ENCODE results near the gene STRN.
A peak's percentile ranks its signal among the peaks of the same experiment; 100 is the strongest.

The STRN gene

DNA sequence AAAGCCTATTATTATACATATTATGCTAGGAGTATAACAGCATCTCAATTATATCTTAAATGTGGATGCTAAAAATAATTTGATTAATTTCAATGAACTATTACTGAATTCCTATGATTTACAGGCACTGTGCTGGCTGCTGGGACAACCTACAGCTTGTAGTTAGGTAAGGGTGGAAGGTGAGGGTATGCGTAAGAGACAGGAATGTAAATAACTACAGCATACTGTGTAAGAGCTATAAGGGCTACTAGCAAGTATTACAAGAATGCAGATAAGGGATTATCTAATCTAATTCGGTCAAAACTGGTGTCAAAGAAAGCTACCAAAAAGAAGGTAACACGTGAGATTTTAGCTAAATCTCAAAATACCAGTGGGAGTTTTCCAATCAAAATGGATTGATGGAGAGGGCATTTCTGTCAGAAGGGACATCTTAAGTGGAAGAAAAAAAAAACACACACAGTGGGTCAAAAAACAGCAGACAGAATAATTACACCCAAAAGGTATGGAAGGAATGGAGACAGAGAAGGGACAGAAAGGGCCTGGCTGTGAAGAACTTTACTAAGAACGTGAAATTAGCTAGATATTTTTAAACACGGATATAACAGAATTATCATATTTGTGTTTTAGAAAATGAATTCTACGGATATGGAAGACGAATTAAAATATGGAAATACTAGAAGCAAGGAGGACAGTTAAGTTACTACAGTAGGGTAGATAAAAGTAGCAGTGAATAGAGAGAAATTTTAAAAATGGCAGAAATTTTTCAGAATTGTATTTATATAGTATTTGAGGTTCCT lies 47.1 kb downstream of the STRN start:
- no peak overlapping the region for H3K4me3 ChIP-seq (ENCODE audit: low read depth, low read length)
- no peak for TF ChIP-seq POLR2A (IDR thresholded peaks at IDR 0.05; ENCODE audit: extremely low read depth, insufficient read length)
- no peak for TF ChIP-seq MYC (IDR thresholded peaks at IDR 0.05; ENCODE audit: low read depth, low read length)
- TF ChIP-seq, protein P1, sequence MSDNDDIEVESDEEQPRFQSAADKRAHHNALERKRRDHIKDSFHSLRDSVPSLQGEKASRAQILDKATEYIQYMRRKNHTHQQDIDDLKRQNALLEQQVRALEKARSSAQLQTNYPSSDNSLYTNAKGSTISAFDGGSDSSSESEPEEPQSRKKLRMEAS (IDR thresholded peaks at IDR 0.05; ENCODE audit: low read depth, low read length): no peak
- TF ChIP-seq, protein P2, sequence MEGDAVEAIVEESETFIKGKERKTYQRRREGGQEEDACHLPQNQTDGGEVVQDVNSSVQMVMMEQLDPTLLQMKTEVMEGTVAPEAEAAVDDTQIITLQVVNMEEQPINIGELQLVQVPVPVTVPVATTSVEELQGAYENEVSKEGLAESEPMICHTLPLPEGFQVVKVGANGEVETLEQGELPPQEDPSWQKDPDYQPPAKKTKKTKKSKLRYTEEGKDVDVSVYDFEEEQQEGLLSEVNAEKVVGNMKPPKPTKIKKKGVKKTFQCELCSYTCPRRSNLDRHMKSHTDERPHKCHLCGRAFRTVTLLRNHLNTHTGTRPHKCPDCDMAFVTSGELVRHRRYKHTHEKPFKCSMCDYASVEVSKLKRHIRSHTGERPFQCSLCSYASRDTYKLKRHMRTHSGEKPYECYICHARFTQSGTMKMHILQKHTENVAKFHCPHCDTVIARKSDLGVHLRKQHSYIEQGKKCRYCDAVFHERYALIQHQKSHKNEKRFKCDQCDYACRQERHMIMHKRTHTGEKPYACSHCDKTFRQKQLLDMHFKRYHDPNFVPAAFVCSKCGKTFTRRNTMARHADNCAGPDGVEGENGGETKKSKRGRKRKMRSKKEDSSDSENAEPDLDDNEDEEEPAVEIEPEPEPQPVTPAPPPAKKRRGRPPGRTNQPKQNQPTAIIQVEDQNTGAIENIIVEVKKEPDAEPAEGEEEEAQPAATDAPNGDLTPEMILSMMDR (IDR thresholded peaks at IDR 0.05; ENCODE audit: low read depth, low read length): no peak
- no peak for DNase-seq (ENCODE audit: low read depth)

DNA sequence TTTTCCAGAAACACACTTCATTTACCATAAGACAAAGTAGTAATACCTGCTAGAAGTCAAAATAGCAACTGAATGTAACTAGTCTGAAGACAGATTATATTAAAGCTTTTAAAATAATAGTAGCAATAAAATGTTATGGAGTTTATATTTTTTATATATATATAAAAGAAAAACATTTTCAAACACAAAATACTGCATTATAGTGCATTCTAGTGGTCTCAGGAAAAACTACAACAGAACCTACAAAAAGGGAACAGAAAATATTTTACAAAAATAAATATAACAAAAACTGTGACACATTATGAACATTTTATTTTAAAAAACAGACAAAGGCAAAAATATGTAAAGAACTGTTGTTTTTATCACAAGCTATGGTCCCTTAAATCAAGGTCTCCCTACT lies 48.0 kb downstream of the STRN start:
- TF ChIP-seq, protein P1 (IDR thresholded peaks at IDR 0.05; ENCODE audit: low read depth, low read length): no peak
- no peak overlapping the region for H3K4me3 ChIP-seq (ENCODE audit: low read depth, low read length)
- no peak for DNase-seq (ENCODE audit: low read depth)

DNA sequence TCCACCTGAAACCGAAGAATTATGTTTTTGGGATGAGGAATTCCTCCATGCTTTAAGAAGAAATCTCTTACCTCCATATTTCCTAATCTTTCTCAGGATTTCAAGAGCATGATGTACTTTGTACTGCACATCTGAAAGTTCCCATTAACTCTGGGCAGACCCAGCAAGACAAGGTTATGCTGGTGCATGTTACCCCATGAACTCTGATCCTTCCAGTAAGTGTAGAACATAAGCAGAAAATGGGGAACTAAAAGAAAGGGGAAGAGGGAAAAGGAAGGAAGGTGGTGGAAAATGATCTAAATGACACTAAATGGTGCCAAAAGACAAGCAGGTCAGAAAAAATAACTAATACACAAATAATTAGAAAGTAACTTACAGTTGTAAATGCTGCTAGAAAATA lies 50.7 kb downstream of the STRN start:
- TF ChIP-seq, protein P1 (IDR thresholded peaks at IDR 0.05; ENCODE audit: low read depth, low read length): no peak
- H3K4me3 ChIP-seq (ENCODE audit: low read depth, low read length): no peak overlapping the region
- peak; percentile 44 for DNase-seq (ENCODE audit: low read depth)

DNA sequence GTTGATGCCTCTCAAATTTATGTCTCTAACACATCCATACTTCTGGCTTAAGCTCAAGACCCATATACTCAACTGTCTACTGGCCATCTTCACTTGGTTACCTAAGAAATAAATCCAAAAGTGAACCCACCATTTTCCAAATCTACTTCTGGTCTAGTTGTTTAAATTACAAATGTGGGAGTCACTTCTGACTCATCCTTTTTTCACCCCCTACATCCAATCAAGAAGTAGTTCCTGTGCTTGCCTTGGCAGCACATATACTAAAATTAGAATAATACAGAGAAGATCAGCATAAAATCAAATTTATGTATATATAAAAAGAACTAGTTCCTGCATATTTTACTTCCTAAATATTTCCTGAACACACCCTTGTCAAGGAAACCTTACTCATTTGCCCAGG lies 53.6 kb downstream of the STRN start:
- no peak overlapping the region for H3K4me3 ChIP-seq (ENCODE audit: low read depth, low read length)
- no peak for DNase-seq (ENCODE audit: low read depth)
- TF ChIP-seq, protein P1 (IDR thresholded peaks at IDR 0.05; ENCODE audit: low read depth, low read length): no peak
- TF ChIP-seq, protein P2 (IDR thresholded peaks at IDR 0.05; ENCODE audit: low read depth, low read length): no peak
- no peak for TF ChIP-seq POLR2A (IDR thresholded peaks at IDR 0.05; ENCODE audit: extremely low read depth, insufficient read length)
- TF ChIP-seq MYC (IDR thresholded peaks at IDR 0.05; ENCODE audit: low read depth, low read length): no peak

DNA sequence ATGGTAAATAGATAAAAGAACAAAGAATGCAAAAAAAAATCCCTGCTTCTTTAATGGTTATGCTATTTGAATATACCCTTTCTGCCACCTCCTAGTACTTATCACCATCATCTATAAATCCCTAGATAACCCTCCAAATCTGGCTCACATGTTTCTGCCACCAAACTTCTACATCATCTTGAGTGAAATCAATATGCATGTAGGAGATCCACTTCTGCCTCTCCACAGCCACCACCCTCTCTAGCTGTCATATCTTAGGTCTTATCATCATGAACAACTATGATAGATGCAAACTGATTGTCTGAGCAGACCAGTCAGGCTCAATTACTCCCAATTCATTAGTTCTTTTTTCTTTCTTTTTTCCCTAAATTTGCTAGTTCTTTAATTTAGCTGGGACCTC lies 55.3 kb downstream of the STRN start:
- TF ChIP-seq POLR2A (IDR thresholded peaks at IDR 0.05; ENCODE audit: extremely low read depth, insufficient read length) (no peak), MYC (IDR thresholded peaks at IDR 0.05; ENCODE audit: low read depth, low read length) (no peak)
- TF ChIP-seq, protein P2 (IDR thresholded peaks at IDR 0.05; ENCODE audit: low read depth, low read length): no peak
- TF ChIP-seq, protein P1 (IDR thresholded peaks at IDR 0.05; ENCODE audit: low read depth, low read length): no peak
- H3K4me3 ChIP-seq (ENCODE audit: low read depth, low read length): no peak overlapping the region
- DNase-seq (ENCODE audit: low read depth): no peak

DNA sequence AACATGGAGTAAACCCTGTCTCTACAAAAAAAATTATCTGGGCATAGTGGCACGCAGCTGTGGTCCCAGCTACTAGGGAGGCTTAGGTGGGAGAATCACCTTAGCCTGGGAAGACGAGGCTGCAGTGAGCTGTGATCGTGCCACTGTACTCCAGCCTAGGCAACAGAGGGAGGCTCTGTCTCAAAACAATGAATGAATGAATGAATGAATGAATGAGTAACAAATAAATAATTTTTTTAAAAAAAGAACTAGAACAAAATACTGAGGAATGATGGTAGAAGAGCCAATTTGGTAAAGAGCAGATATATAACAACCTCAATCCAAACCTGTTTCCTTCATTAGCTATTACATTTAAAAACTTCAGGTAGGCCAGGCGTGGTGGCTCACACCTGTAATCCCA lies 60.1 kb downstream of the STRN start:
- no peak for TF ChIP-seq MYC (IDR thresholded peaks at IDR 0.05; ENCODE audit: low read depth, low read length)
- TF ChIP-seq, protein P2 (IDR thresholded peaks at IDR 0.05; ENCODE audit: low read depth, low read length): no peak
- no peak for TF ChIP-seq POLR2A (IDR thresholded peaks at IDR 0.05; ENCODE audit: extremely low read depth, insufficient read length)
- TF ChIP-seq, protein P1 (IDR thresholded peaks at IDR 0.05; ENCODE audit: low read depth, low read length): no peak
- DNase-seq (ENCODE audit: low read depth): no peak
- no peak overlapping the region for H3K4me3 ChIP-seq (ENCODE audit: low read depth, low read length)

All from NB4 (cell line).